HUES6 (cell line): ENCODE measurements around the gene IL16.
"Not testable (repeated sequence)": the region's sequence is repeated elsewhere in the genome, so short reads cannot be mapped to it uniquely, and the experiment has no call there.

Source experiments
- H3K27ac ChIP-seq: 2 replicates; pipeline ENCODE4 v1.7.0; 2013; ENCODE audit warnings: low read depth, mild to moderate bottlenecking, low read length, inconsistent platforms
- H3K27me3 ChIP-seq: 2 replicates; pipeline ENCODE4 v1.6.1; 2013; ENCODE audit warnings: low read length; ENCODE audit not compliant: control insufficient read depth, insufficient read depth
- H3K36me3 ChIP-seq: 2 replicates; pipeline ENCODE4 v1.6.1; 2013; ENCODE audit warnings: low read length; ENCODE audit not compliant: control insufficient read depth, insufficient read depth
- H3K4me1 ChIP-seq: 2 replicates; pipeline ENCODE4 v1.6.1; 2013; ENCODE audit warnings: low read length; ENCODE audit not compliant: control insufficient read depth, insufficient read depth
- H3K4me3 ChIP-seq: 2 replicates; pipeline ENCODE4 v1.5.1; 2013; ENCODE audit warnings: low read depth, low read length
- H3K9ac ChIP-seq: one replicate; pipeline ENCODE4 v1.6.1; 2013; ENCODE audit warnings: mild to moderate bottlenecking, low read length
- H3K9me3 ChIP-seq: 2 replicates; pipeline ENCODE4 v1.6.1; 2013; ENCODE audit warnings: low read depth, low read length; ENCODE audit not compliant: control insufficient read depth, insufficient read depth

The IL16 gene

DNA sequence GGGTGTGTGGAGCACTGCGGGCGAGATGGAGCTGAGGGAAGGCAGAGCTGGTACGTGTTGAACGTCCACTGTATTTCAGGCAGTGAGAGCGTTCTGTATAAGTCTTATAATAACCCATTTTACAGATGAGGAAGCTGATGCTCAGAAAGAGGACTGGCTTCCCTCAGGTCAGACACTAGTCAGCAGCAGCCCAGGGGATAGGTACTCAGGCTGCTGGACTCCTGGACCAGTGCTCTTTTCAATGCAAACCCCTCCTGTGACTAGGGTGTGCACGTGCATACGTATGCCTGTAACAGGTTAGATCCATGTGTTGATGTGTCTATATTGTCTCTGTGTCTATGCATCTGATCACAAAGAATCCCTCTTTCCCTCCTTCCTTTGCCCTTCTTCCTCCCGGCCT lies 8.3 kb upstream of the IL16 start:
- H3K4me3 ChIP-seq: no peak overlapping the region
- no peaks in the 10 kb centered on the region for H3K9me3 ChIP-seq
- no peak overlapping the region for H3K9ac ChIP-seq
- H3K27me3 ChIP-seq: no peaks in the 10 kb centered on the region
- H3K36me3 ChIP-seq: no peaks in the 10 kb centered on the region
- H3K27ac ChIP-seq: no peak overlapping the region
- no peaks in the 10 kb centered on the region for H3K4me1 ChIP-seq

DNA sequence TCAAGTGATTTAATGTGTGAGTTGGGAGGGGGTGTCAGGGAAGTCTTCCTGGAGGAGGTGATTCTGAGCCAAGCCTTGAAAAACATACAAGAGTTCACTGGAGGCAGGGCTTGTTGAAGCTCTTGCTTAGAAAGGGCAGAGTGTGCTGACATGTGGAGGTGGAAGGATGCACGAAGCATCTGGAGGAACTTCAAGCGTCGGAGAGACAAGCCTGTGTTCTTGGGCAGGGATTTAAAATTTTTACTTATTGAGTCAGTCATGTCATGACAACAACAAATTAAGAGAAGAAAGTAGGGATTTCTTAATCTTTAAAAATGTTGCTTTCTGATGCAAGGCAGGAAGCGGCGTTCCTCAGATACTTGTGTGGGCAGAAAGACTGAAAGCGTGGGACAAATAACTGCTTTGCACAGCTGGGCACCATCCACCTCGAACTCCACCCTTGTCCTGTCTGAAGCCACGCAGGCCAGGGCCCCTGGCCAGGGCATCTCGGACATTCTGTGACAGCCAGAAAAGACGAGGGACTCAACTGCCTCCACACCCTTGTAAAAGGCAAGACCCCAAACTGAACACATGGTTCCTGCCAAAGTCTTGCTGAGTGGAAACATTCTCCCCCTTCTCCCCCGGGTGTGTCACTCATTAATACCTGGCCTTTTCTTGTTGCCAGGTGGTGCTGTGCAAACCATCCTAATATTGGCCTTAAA lies 6.9 kb upstream of the IL16 start:
- Histone ChIP-seq H3K9me3 (no peaks in the 10 kb centered on the region), H3K4me3 (no peak overlapping the region), H3K27ac (no peak overlapping the region), H3K27me3 (no peaks in the 10 kb centered on the region), H3K4me1 (no peaks in the 10 kb centered on the region), H3K36me3 (no peaks in the 10 kb centered on the region), H3K9ac (no peak overlapping the region)

DNA sequence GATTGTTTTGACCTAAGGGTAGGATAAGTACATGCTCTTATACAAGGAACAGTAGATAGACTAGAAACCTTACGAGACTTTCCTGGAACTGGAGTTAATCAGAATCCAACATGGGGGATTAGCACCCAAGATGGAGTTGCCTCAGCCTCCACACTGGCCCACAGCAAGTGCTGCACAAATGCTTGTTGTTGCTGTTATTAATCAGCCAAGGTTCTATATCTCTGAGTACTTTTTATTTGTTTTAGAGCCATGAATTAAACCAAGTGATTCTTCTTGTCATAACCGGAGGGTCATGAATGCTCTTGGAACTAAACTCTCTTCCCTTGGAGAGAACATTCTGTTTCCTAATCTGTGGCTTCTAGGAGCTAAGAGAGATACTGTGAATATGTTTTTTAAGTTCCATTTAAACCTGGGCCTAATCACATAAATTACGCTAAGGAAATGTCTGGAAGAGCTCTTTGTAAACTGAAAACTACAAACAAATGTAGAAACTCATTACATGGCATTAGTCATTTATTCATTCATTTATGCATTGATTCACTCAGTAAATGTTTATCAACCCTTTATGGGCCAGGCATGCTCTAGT lies 5.7 kb upstream of the IL16 start:
- Histone ChIP-seq H3K9ac (no peak overlapping the region), H3K27me3 (no peaks in the 10 kb centered on the region), H3K4me1 (no peaks in the 10 kb centered on the region), H3K27ac (no peak overlapping the region), H3K4me3 (no peak overlapping the region), H3K36me3 (no peaks in the 10 kb centered on the region), H3K9me3 (no peaks in the 10 kb centered on the region)

DNA sequence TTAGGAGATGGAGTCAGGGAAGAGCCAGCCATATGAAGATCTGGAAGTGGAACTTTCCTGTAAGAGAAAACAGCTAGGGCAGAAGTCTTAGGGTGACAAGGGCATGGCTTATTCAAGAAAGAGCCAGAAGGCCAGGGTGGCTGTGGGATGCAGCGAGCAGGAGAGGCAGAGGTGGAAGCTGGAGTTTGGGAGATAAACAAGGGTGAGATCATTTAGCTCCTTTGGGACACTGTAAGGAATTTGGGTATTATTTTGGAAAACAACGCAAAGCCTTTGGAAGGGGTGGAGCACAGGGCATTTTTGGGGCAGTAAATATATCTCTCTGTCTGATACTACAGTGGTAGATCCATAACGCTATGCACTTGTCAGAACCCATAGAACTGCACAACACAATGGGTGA lies 5.0 kb upstream of the IL16 start:
- Histone ChIP-seq H3K9me3 (no peaks in the 10 kb centered on the region), H3K27ac (no peak overlapping the region), H3K4me1 (no peaks in the 10 kb centered on the region), H3K36me3 (no peaks in the 10 kb centered on the region), H3K4me3 (no peak overlapping the region), H3K9ac (no peak overlapping the region), H3K27me3 (no peaks in the 10 kb centered on the region)

DNA sequence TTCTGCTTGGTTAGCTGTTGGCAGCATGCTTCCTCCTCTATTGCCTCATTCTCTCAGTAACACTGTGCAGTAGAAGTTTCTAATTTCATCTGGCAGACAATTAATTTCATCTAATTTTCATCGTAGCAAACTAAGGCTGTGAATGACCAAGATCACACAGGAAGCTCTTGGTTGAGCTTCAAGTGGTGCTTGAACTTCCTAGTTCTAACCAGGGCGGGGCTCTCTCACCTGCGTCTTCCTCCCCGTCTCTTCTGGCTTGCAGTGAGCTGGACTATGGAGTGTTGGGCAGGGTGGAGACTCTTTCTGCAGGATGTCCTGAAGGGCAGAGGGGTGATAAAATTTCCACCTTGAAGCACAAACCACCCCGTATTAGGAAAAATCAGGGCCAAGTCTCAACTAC lies 2.0 kb upstream of the IL16 start:
- Histone ChIP-seq H3K9me3 (no peaks in the 10 kb centered on the region), H3K27me3 (no peaks in the 10 kb centered on the region)

DNA sequence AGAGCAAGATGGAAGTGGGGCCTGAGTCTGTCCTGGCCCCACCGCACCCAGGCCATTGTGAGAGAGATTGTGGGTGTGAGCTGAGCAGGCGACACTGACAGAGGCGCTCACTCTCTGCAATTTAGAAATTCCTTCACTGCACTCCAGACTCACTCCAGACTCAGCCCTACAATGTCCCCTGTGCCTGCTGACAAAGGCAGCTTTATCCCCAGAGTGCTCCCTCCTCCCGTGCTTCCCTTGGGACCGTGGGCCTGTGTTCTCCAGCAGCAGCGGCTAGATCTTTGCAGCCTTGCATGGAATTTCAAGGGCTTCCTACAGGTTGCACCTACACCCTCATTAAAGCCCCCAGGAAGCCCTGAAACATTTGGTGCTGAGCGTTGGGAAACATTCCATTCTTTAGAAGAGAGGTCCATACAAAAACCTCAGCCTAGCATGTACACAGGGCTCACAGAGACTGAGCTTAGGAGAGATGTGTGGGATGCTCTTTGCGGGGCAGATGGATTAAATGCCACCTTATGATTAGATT lies 1.3 kb upstream of the IL16 start:
- H3K4me3 ChIP-seq: no peak overlapping the region
- H3K27ac ChIP-seq: no peak overlapping the region
- H3K9me3 ChIP-seq: no peaks in the 10 kb centered on the region
- no peak overlapping the region for H3K9ac ChIP-seq
- H3K36me3 ChIP-seq: no peaks in the 10 kb centered on the region
- no peaks in the 10 kb centered on the region for H3K4me1 ChIP-seq
- no peaks in the 10 kb centered on the region for H3K27me3 ChIP-seq

More for the DNA sequence above, 2.0 kb upstream of the IL16 start:
- H3K36me3 ChIP-seq: no peaks in the 10 kb centered on the region
- H3K9ac ChIP-seq: no peak overlapping the region
- H3K27ac ChIP-seq: no peak overlapping the region
- no peaks in the 10 kb centered on the region for H3K4me1 ChIP-seq
- no peak overlapping the region for H3K4me3 ChIP-seq

DNA sequence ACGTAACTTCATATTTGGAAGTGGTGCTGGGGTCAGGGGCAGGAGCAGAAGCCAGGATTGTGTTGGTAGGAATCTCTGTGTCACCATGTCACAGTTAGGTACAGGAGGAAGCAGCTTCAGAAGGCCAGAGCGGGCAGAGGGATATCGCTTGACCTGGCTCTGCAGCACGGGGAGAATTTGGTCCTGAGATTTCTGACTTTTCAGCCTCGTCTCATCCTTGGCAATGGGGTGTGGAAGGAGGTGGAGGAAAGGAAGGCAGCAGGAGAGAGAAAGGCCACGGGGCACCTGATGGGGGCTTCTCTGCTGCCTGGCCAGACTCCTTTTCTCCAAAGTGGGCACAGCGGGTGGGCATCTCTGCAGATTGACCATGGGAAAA lies 564 bp downstream of the IL16 start:
- no peaks in the 10 kb centered on the region for H3K27me3 ChIP-seq
- no peak overlapping the region for H3K4me3 ChIP-seq
- no peak overlapping the region for H3K27ac ChIP-seq
- no peak overlapping the region for H3K9ac ChIP-seq
- H3K9me3 ChIP-seq: no peaks in the 10 kb centered on the region
- H3K4me1 ChIP-seq: no peaks in the 10 kb centered on the region
- no peaks in the 10 kb centered on the region for H3K36me3 ChIP-seq

DNA sequence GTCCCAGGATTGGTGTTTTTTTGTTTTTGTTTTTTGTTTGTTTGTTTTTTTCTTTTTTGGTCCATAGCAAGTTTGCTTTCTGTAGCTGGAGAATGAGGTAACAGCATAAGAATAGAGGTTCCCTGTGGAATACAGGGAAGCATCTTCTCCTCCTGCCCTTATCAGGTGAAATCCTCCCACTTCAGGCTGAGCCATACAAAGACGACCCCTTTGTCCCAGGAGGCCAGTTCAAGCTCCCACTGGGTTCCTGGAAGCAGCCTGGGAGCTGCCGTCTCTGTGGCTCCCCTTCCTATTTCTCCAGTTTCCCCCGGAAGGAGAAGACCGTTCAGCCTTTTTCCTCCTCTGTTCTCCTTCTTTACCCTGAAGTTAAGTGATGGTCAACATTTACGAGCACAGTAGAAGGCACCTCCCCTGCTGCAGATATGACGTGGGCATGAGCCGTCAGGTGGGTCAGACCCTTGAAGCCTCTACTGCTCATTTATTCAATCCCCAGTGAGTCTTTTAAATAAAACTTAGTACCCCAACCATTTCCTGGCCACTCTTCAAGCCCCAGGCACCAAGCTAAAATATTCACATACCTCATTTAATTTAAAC lies 1.1 kb downstream of the IL16 start:
- Histone ChIP-seq H3K4me1 (no peaks in the 10 kb centered on the region), H3K36me3 (no peaks in the 10 kb centered on the region), H3K9me3 (no peaks in the 10 kb centered on the region), H3K27me3 (no peaks in the 10 kb centered on the region), H3K9ac (no peak overlapping the region), H3K4me3 (no peak overlapping the region), H3K27ac (no peak overlapping the region)

DNA sequence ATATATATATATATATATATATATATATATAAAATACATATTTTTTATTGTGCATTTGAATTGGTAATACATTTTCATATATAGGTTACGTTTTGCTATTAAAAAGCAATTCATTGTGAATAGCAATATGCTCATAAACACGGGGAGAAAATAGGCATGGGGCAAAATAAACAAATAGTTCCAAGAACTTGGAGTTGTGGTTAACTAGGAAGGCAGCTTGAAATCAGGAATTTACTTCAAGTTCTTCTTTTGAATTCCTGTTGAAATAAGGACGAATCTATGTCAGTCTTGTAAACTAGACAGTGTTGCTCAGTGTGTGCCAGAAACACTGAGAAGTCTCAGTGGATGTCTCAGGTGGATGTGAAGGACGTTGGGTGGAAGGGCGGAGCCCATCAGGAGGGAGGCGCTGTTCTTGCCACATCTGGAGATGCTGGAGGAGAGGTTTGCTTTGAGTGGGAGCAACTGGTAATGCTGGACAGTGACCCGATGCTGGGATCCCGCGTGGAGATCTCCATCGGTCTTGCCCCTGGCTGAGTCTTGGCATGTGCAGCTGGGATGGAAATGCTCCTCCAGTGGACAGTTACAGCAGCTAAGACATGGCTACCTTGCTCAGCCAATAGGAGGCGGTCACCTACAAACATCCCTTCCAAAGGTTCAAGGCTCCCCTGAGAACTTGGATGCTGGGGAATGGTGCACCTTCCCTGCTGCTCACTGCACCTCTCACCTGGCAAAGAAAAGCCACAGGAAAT lies 2.5 kb downstream of the IL16 start:
- no peak overlapping the region for H3K9ac ChIP-seq
- no peaks in the 10 kb centered on the region for H3K36me3 ChIP-seq
- no peak overlapping the region for H3K4me3 ChIP-seq
- H3K4me1 ChIP-seq: no peaks in the 10 kb centered on the region
- H3K9me3 ChIP-seq: no peaks in the 10 kb centered on the region
- H3K27ac ChIP-seq: no peak overlapping the region
- H3K27me3 ChIP-seq: no peaks in the 10 kb centered on the region

DNA sequence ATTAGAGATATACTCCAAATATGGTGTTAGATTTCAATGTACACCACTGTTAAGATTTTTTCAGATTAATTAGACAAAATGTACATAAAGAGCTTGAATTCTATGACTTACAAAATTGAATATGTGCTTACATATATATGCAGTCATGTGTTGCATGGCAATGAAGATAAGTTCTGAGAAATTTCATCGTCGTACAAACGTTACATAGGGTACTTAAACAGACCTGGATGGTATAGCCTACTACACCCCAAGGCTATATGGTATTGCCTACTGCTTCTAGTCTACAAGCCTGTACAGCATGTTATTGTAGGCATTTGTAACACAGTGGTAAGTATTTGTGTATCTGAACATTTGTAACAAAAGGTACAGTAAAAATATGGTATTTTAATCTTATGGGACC lies 9.3 kb downstream of the IL16 start:
- no peak overlapping the region for H3K27ac ChIP-seq
- no peak overlapping the region for H3K4me3 ChIP-seq
- no peaks in the 10 kb centered on the region for H3K4me1 ChIP-seq
- no peak overlapping the region for H3K9ac ChIP-seq
- H3K27me3 ChIP-seq: no peaks in the 10 kb centered on the region
- no peaks in the 10 kb centered on the region for H3K36me3 ChIP-seq
- no peaks in the 10 kb centered on the region for H3K9me3 ChIP-seq

DNA sequence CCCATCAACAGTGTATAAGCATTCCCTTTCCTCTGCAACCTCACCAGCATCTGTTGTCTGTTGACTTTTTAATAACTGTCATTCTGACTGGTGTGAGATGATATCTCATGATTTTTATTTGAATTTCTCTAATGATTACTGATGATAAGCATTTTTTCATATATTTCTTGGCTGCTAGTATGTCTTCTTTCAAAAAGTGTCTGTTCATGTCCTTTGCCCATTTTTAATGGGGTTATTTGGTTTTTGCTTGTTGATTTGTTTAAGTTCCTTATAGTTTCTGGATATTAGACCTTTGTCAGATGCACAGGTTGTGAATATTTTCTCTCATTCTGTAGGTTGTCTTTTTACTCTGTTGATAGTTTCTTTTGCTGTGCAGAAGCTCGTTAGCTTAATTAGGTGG lies 11.3 kb downstream of the IL16 start:
- H3K27ac ChIP-seq, H3K9me3 ChIP-seq: not testable (repeated sequence)

More for the DNA sequence above, 11.3 kb downstream of the IL16 start:
- H3K27me3 ChIP-seq, H3K4me1 ChIP-seq, H3K36me3 ChIP-seq, H3K9ac ChIP-seq, H3K4me3 ChIP-seq: not testable (repeated sequence)
